Fibroblast of the aortic adventitia (primary cell): ENCODE data around the gene TMEM196. TPM values are rescaled to one million over a fixed set of nuclear protein-coding genes. Genes with fewer than 3 reads are reported as not detected.

Source experiments
- DNase-seq: peaks from one replicate; pipeline ENCODE4 v3.0.0-alpha.2; 2010; ENCODE audit warnings: low read depth
- H3K4me3 ChIP-seq: 2 replicates; pipeline ENCODE4 v1.5.1; 2011; ENCODE audit warnings: low read depth, mild to moderate bottlenecking, control low read depth, low read length, moderate library complexity
- small RNA-seq: library from RNA; depleted of rRNA; stranded (forward); fragments of <200 nt; gene quantifications from one replicate; pipeline ENCODE3, GENCODE V24; 2012
- total RNA-seq: library from RNA; depleted of rRNA; stranded (reverse); fragments of >200 nt; gene quantifications from 2 replicates; pipeline ENCODE4 v1.2.3, GENCODE V29; 2012; ENCODE audit warnings: low replicate concordance
- TF ChIP-seq, protein P1 (sequence below): IDR thresholded peaks from 2 replicates; pipeline ENCODE4 v1.5.1; 2011; ENCODE audit warnings: mild to moderate bottlenecking, low read length, control low read depth, inconsistent platforms; ENCODE audit not compliant: insufficient read depth

TMEM196 gene
- total RNA-seq, 1 donor, result not detected

GRCh38 chr7:19674266-19674960, 99.0 kb downstream of the TMEM196 start:
- TF ChIP-seq, protein P1, sequence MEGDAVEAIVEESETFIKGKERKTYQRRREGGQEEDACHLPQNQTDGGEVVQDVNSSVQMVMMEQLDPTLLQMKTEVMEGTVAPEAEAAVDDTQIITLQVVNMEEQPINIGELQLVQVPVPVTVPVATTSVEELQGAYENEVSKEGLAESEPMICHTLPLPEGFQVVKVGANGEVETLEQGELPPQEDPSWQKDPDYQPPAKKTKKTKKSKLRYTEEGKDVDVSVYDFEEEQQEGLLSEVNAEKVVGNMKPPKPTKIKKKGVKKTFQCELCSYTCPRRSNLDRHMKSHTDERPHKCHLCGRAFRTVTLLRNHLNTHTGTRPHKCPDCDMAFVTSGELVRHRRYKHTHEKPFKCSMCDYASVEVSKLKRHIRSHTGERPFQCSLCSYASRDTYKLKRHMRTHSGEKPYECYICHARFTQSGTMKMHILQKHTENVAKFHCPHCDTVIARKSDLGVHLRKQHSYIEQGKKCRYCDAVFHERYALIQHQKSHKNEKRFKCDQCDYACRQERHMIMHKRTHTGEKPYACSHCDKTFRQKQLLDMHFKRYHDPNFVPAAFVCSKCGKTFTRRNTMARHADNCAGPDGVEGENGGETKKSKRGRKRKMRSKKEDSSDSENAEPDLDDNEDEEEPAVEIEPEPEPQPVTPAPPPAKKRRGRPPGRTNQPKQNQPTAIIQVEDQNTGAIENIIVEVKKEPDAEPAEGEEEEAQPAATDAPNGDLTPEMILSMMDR, result no peak
- DNase-seq, result no peak
- no peak overlapping the region for H3K4me3 ChIP-seq

DNA sequence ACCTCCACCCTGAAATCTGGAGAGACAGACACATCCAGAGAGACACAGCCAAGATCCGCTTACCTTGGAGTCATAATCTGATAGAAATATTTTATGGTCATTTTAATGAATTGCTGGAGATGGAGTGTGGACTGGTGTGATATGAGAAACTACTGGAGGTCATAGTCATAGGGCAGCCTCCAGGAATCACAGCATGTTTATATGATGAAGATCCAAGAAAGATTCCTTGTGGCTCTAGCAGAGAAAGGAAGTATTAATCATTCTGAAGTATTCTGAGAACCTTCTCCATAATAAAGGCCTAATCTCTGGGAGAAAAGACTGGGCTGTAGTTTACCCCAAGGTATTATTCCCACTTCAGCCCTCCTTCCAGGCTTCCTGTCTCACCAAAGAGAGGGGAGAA, 102.6 kb downstream of the TMEM196 start:
- TF ChIP-seq, protein P1, result no peak
- H3K4me3 ChIP-seq, result no peak overlapping the region
- no peak for DNase-seq

Small RNA genes within 50 kb of the gene (small RNA-seq; reads per million reads assigned to genes)
- not detected for gene MIR3146

Other genes starting within 250 kb of the TMEM196 start
- gene POLR1F, start 64.6 kb downstream of the TMEM196 start, total RNA-seq, result 21.9 and 225 TPM in 2 replicates